ENCODE measurements around the gene ANKRD6.

DNA sequence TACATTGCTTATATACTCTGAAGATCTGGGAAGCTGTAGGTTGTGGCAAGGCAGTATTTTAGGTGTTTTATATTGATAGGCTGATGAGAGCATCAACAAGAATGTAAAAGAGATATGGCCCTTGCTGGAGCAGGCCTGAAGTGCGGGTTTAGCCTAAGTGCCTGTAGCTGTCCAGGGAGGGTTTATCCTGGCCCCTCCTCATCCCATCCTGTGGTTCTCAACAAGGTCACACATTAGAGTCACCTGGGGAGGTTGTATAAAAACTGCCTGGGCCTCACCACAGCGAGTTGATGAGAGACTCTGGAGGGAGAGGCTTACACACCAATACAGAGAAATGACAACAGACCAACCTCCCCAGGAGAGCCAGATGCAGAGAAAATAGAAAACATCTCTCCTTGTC, 157.2 kb downstream of the ANKRD6 start:
- TF ChIP-seq CTCF (IDR thresholded peaks at IDR 0.05) (no peak), POLR2A (IDR thresholded peaks at IDR 0.05) (no peak)

All from right lobe of liver (tissue), 4 donors.